ENCODE results near the gene LCN10.

Gene LCN10

GRCh38 chr9:136735812-136736480 is 6.8 kb downstream of the LCN10 start:
- no peak for DNase-seq

DNA sequence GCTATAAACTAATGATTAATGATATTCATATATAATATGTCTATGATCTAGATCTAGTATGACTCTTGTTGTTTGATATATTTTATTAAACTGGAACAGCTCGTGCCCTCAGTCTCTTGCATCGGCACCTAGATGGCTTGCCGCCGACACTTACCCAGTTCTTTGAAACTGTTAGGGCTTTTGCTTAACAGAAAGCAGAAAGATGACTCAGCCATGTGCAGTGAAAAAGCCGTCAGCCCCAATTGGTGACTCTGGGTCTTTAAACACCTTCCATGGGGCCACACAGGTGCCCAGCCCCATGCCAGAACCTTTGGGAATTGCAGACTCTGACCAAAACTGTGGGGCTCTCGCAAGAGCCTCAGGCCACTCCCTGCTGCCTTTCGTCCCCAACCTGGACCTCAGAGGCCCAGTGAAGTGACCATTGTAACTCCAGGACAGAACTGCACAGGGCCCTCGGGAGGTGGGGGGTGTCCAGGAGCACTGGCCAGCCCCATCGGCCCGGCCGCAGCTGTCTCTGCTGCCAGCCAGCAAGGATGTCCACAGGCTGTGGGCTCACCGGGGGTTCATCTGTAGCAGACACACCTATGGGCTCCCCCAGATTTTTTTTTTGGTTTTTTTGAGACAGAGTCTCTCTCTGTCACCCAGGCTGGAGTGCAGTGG is 7.8 kb downstream of the LCN10 start:
- no peak for DNase-seq

- no peak for DNase-seq
Observed at GRCh38 chr9:136733611-136734010, 9.1 kb downstream of the LCN10 start.

- no peak for DNase-seq
Observed at GRCh38 chr9:136732444-136733178, 10.1 kb downstream of the LCN10 start.

DNA sequence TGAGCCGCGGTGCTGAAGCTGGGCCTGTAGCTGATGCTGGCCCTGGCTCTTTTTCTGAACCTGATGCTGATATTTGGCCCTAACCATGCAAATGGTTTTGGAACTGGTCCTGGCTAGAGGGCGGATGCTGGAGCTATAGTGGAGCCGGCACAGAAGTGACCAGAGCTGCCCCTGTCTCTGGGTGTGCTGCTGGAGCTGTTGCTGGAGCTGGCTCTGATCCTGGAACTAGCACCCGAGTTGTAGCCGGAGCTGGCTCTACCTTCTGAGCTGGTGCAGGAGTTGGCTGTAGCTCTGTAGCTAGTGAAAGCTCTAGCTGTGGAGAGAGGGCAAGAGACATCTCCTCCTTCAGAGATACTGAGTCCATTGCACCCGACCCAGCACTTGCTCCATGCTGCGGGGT is 12.8 kb downstream of the LCN10 start:
- DNase-seq, result no peak

DNA sequence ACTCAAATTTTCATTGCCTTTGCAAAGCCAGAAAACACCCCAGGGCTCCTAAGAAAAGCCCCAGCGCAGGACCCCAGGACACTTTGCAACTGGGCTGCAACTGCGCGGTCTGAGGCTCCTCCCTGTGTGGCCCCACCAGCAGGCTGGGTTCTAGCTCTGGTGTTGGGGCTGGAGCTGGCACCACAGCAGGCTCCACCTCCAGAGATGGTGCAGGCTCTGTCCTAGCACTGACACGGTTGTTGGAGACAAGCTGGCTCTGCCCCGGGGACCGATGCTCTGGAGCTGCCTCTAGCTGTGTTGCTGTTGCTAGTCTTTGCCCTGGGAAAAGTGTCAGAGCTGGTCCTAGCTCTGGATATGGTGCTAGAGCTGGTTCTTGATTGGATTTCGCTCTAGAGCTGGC is 13.6 kb downstream of the LCN10 start:
- DNase-seq, result peak; percentile 81

- DNase-seq, result no peak
Observed at GRCh38 chr9:136728548-136729123, 14.1 kb downstream of the LCN10 start.

- peak; percentile 94 for DNase-seq
Observed at GRCh38 chr9:136728080-136728547, 14.6 kb downstream of the LCN10 start.

- DNase-seq, result peak; percentile 91
Observed at GRCh38 chr9:136726631-136727191, 16.0 kb downstream of the LCN10 start.

DNA sequence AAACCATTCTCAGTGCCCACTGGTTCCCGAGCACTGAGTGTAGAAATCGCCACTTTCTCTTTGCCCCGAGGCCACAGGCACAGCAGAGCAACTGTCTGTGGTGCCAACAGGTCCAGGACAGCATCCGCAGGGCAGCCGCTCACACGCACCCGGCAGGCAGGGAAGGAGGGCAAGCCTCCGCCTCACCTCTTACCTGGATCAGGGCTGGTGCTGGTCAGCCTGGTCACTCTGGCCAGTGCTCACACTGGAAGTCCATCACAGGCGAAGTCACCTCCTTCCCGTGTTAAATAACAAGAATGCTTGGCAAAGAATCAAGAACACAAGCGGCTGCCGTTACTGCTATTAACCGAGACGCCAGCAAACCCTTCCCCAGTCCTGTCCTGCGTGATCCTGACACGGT is 16.6 kb downstream of the LCN10 start:
- no peak for DNase-seq

GRCh38 chr9:136725612-136726011 is 17.1 kb downstream of the LCN10 start:
- no peak for DNase-seq

GRCh38 chr9:136724772-136725171 is 18.0 kb downstream of the LCN10 start:
- no peak for DNase-seq

- no peak for DNase-seq
Observed at GRCh38 chr9:136723989-136724388, 18.8 kb downstream of the LCN10 start.

DNA sequence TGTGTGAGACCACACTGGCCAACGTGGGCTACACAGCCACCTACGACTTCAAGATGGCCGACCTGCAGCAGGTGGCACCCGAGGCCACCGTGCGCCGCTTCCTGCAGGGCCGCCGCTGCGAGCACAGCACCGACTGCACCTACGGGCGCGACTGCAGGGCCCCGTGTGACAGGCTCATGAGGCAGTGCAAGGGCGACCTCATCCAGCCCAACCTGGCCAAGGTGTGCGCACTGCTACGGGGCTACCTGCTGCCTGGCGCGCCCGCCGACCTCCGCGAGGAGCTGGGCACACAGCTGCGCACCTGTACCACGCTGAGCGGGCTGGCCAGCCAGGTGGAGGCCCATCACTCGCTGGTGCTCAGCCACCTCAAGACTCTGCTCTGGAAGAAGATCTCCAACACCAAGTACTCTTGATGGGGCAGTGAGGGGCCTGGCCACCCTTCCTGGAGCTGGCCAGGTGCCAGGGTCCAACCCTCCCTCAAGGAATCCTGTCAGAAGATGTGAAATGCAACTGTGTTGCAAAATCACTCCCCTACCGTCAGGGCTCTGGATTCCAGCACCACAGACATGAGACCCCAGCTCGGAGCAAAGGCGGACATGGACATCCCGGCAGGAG is 19.3 kb downstream of the LCN10 start:
- DNase-seq, result no peak

- DNase-seq, result peak; percentile 50
Observed at GRCh38 chr9:136722969-136723356, 19.8 kb downstream of the LCN10 start.

DNA sequence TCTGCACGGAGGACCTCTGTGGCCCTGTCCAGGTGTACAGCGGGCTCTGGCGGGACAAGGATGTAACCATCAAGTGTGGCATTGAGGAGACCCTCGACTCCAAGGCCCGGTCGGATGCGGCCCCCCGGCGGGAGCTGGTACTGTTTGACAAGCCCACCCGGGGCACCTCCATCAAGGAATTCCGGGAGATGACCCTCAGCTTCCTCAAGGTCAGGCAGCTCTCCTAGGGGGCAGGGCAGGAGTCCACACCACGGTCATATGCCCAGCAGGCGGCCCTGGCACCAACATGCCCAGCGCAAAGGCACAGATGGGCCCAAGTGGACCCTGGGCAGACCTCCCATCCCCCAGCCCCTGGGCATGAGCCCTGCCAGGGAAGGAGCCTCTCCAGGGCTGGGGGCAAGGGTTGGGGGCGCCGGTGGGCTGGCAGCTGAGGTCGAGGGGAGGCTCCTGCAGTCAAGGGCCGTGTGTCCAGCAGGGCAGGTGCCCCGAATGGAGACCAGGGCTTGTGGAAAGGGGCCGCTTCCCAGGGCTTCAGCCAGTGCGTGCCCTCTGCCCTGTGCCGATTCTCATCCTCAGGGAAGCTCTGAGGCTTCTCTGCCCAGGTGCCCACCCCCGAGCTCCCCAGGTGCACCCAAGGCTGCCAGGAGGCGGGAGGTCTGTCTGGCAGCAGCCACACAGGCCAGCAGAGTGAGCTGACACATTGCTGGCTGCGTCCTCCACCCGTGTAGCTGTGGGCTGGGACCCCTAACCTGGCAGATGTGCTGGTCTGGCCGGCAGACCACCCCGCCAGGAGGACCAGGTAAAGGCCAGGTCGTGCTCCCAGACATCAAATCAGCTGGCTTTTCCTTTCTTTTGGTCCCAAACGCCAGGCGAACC is 20.4 kb downstream of the LCN10 start:
- DNase-seq, result no peak

- peak; percentile 50 for DNase-seq
Observed at GRCh38 chr9:136721339-136722092, 21.2 kb downstream of the LCN10 start.

DNA sequence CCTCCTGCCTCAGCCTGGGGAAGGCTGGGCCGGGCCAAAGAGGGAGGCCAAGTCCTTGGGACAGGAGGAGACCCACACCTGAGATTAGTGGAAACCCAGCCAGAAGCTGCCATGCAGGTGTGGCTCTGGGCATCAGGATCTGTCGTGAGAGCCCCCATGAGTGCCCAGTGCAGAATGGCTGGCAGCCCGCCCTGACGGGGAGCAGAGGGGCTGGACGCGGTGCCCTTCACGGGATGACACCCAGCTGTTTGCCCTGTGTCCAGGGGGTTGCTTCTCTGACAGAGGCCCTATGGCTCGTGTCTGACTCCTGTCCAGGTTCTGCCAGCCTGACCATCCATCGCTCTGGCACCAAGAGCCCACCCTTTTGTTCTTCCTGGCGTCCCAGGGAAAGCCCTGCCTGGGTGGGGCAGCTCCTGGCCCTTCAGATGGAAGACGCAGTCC is 21.8 kb downstream of the LCN10 start:
- no peak for DNase-seq

- no peak for DNase-seq
Observed at GRCh38 chr9:136720251-136720897, 22.4 kb downstream of the LCN10 start.

GRCh38 chr9:136719195-136719880 is 23.4 kb downstream of the LCN10 start:
- DNase-seq, result peak; percentile 53
